HUES64 (cell line): ENCODE data around the gene TAF12.
A peak's percentile ranks its signal among the peaks of the same experiment; 100 is the strongest.
"Not testable (repeated sequence)": the region's sequence is repeated elsewhere in the genome, so short reads cannot be mapped to it uniquely, and the experiment has no call there.

Experiments
- H3K27ac ChIP-seq: 2 replicates; pipeline ENCODE4 v1.7.0; 2013; ENCODE audit warnings: low read depth, low read length, inconsistent platforms
- H3K27me3 ChIP-seq: 2 replicates; pipeline ENCODE4 v1.6.1; 2013; ENCODE audit warnings: mild to moderate bottlenecking, low read length; ENCODE audit not compliant: insufficient read depth
- H3K36me3 ChIP-seq: 2 replicates; pipeline ENCODE4 v1.6.1; 2013; ENCODE audit warnings: mild to moderate bottlenecking, low read length; ENCODE audit not compliant: insufficient read depth
- H3K4me1 ChIP-seq: 2 replicates; pipeline ENCODE4 v1.6.1; 2013; ENCODE audit warnings: mild to moderate bottlenecking, low read length, moderate library complexity; ENCODE audit not compliant: insufficient read depth
- H3K4me3 ChIP-seq: 2 replicates; pipeline ENCODE4 v1.5.1; 2013; ENCODE audit warnings: mild to moderate bottlenecking, low read length, moderate library complexity
- H3K9ac ChIP-seq: 2 replicates; pipeline ENCODE4 v1.6.1; 2013; ENCODE audit warnings: mild to moderate bottlenecking, low read depth, low read length
- H3K9me3 ChIP-seq: 2 replicates; pipeline ENCODE4 v1.6.1; 2013; ENCODE audit warnings: low read depth, low read length; ENCODE audit not compliant: insufficient read depth
- WGBS: fragments of 150-250, 120-280 bp; methylation state at CpG from one replicate; pipeline ENCODE4 v1.1.7; 2013; ENCODE audit warnings: missing lambda C conversion rate; 5-methylcytosine and 5-hydroxymethylcytosine counted together

The TAF12 gene

GRCh38 chr1:28579401-28579800, 63.5 kb downstream of the TAF12 start:
- H3K9me3 ChIP-seq = no peaks in the 10 kb centered on the region
- 89% methylated on average over 1 of the region's 1 CpG for WGBS
- H3K9ac ChIP-seq = peak overlapping the region; percentile 60
- peaks cover 5% of the 10 kb centered on the region; the same call in 1 of the 2 replicates for H3K4me1 ChIP-seq
- H3K4me3 ChIP-seq = peak overlapping the region; percentile 97
- H3K27ac ChIP-seq = no peak overlapping the region; the same call in 1 of the 2 replicates
- peaks cover 6% of the 10 kb centered on the region; the same call in 1 of the 2 replicates for H3K27me3 ChIP-seq
- peaks cover 54% of the 10 kb centered on the region for H3K36me3 ChIP-seq

DNA sequence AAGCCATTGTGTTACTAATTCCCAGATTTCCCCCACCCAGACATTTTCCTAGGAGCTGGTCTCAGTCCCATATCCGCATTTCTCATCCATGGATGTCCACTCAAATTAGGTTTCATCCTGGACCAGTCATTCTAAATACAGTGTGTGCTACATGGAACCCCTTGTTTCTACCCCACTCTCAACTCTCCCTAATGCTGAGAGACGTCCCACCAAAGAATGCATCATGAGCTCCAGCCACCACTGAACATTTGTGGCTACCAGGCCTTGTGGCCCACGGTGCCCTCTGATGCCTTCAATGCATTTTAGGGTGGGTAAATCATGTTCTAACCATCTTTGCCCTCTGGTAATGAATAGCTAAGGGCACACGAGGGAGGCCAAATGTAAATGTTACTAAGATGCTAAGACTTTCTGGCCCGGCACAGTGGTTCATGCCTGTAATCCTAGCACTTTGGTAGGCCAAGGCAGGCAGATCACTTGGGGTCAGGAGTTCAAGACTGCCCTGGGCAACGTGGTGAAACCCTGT, 64.1 kb downstream of the TAF12 start:
- H3K9ac ChIP-seq = no peak overlapping the region
- no peaks in the 10 kb centered on the region for H3K9me3 ChIP-seq
- H3K4me3 ChIP-seq = no peak overlapping the region
- H3K27ac ChIP-seq = no peak overlapping the region
- peaks cover 6% of the 10 kb centered on the region; the same call in 1 of the 2 replicates for H3K27me3 ChIP-seq
- peaks cover 5% of the 10 kb centered on the region; the same call in 1 of the 2 replicates for H3K4me1 ChIP-seq
- 93% methylated on average over 6 of the region's 6 CpGs for WGBS
- peaks cover 60% of the 10 kb centered on the region for H3K36me3 ChIP-seq

DNA sequence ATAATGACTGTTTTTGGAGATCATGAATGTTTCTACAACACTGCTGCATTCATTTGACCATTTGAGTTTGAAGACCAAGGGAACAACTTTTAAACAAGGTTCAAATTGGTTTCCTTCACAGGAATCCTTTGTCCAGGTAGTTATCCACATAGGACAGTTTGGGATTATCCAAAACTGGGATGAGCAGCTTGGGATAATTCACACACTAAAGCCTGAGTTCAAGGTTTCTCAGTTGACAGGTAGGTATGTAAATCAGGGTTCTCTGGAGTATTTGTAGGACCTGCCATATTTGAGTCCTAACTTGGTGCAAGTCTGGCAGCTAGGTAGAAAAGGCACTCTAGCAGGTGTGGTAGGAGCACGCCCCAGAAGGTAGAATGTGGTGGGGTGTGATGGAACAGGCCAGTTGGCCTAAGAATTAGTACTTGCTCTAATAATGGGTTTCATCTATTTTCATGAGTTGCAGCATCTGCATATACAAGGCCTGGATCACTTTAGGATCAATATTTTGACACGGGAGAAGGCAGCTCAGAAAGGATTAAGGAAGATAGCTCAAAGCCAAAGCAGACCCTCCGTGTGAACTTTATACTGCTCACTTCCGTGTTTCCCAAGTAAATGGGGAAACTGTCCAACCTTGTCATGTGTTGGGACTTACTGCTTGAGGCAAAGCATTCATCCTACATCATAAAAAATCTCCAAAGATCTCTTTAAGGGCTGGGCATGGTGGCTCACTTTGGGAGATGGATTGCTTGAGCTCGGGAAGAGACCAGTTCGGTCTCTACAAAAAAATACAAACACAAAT, 64.9 kb downstream of the TAF12 start:
- Histone ChIP-seq H3K4me1 (peaks cover 5% of the 10 kb centered on the region; the same call in 1 of the 2 replicates), H3K9ac (no peak overlapping the region), H3K27me3 (peaks cover 6% of the 10 kb centered on the region; the same call in 1 of the 2 replicates), H3K9me3 (no peaks in the 10 kb centered on the region), H3K36me3 (peaks cover 65% of the 10 kb centered on the region), H3K27ac (no peak overlapping the region), H3K4me3 (no peak overlapping the region)
- 94% methylated on average over 6 of the region's 6 CpGs for WGBS

- Histone ChIP-seq H3K27ac (no peak overlapping the region), H3K4me1 (peaks cover 5% of the 10 kb centered on the region; the same call in 1 of the 2 replicates), H3K9ac (no peak overlapping the region), H3K27me3 (peaks cover 1% of the 10 kb centered on the region; the same call in 1 of the 2 replicates), H3K9me3 (no peaks in the 10 kb centered on the region), H3K4me3 (no peak overlapping the region), H3K36me3 (peaks cover 67% of the 10 kb centered on the region)
- WGBS = 81% methylated on average over 1 of the region's 1 CpG
Measured at GRCh38 chr1:28577052-28577678, 65.7 kb downstream of the TAF12 start.

DNA sequence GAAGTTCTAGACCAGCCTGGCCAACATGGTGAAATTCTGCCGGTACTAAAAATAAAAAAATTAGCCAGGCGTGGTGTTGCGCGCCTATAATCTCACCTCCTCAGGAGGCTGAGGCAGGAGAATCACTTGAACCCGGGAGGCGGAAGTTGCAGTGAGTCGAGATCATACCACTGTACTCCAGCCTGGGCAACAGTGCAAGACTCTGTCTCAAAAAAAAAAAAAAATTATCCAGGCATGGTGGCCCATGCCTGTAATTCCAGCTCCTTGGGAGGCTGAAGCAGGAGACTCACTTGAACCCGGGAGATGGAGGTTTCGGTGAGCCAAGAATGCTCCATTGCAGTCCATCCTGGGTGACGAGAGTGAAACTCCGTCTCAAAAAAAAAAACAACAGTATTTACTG, 69.3 kb downstream of the TAF12 start:
- Histone ChIP-seq H3K4me1 (no peaks in the 10 kb centered on the region), H3K9me3 (no peaks in the 10 kb centered on the region), H3K4me3 (no peak overlapping the region), H3K27ac (no peak overlapping the region), H3K9ac (no peak overlapping the region), H3K36me3 (peaks cover 66% of the 10 kb centered on the region), H3K27me3 (no peaks in the 10 kb centered on the region)
- WGBS = 97% methylated on average over 11 of the region's 11 CpGs

GRCh38 chr1:28572891-28573290, 70.0 kb downstream of the TAF12 start:
- 90% methylated on average over 10 of the region's 12 CpGs for WGBS
- not testable (repeated sequence) for H3K4me3 ChIP-seq, H3K27ac ChIP-seq, H3K9me3 ChIP-seq, H3K27me3 ChIP-seq, H3K9ac ChIP-seq, H3K4me1 ChIP-seq
- peaks cover 66% of the 10 kb centered on the region for H3K36me3 ChIP-seq

GRCh38 chr1:28571911-28572310, 71.0 kb downstream of the TAF12 start:
- no peak overlapping the region for H3K4me3 ChIP-seq
- over 99% methylated on average over 4 of the region's 4 CpGs for WGBS
- peaks cover 66% of the 10 kb centered on the region for H3K36me3 ChIP-seq

GRCh38 chr1:28566931-28567330, 75.9 kb downstream of the TAF12 start:
- Histone ChIP-seq H3K9me3 (no peaks in the 10 kb centered on the region), H3K27me3 (no peaks in the 10 kb centered on the region), H3K36me3 (peaks cover 81% of the 10 kb centered on the region), H3K27ac (no peak overlapping the region), H3K9ac (no peak overlapping the region), H3K4me1 (no peaks in the 10 kb centered on the region), H3K4me3 (no peak overlapping the region)
- 95% methylated on average over 2 of the region's 2 CpGs for WGBS

More at GRCh38 chr1:28571911-28572310, 71.0 kb downstream of the TAF12 start:
- H3K27ac ChIP-seq = no peak overlapping the region
- H3K4me1 ChIP-seq = no peaks in the 10 kb centered on the region
- no peaks in the 10 kb centered on the region for H3K9me3 ChIP-seq
- no peaks in the 10 kb centered on the region for H3K27me3 ChIP-seq
- no peak overlapping the region for H3K9ac ChIP-seq

GRCh38 chr1:28565726-28566125, 77.1 kb downstream of the TAF12 start:
- H3K4me1 ChIP-seq = no peaks in the 10 kb centered on the region
- no peaks in the 10 kb centered on the region for H3K27me3 ChIP-seq
- WGBS = 97% methylated on average over 6 of the region's 6 CpGs
- H3K36me3 ChIP-seq = peaks cover 82% of the 10 kb centered on the region
- H3K27ac ChIP-seq = no peak overlapping the region
- no peaks in the 10 kb centered on the region for H3K9me3 ChIP-seq
- no peak overlapping the region for H3K9ac ChIP-seq
- H3K4me3 ChIP-seq = no peak overlapping the region

- H3K36me3 ChIP-seq = peaks cover 83% of the 10 kb centered on the region
- H3K9me3 ChIP-seq = no peaks in the 10 kb centered on the region
- H3K27ac ChIP-seq = no peak overlapping the region
- no peaks in the 10 kb centered on the region for H3K4me1 ChIP-seq
- H3K27me3 ChIP-seq = no peaks in the 10 kb centered on the region
- no peak overlapping the region for H3K9ac ChIP-seq
- WGBS = 98% methylated on average over 7 of the region's 7 CpGs
- H3K4me3 ChIP-seq = no peak overlapping the region
Measured at GRCh38 chr1:28565040-28565439, 77.8 kb downstream of the TAF12 start.

DNA sequence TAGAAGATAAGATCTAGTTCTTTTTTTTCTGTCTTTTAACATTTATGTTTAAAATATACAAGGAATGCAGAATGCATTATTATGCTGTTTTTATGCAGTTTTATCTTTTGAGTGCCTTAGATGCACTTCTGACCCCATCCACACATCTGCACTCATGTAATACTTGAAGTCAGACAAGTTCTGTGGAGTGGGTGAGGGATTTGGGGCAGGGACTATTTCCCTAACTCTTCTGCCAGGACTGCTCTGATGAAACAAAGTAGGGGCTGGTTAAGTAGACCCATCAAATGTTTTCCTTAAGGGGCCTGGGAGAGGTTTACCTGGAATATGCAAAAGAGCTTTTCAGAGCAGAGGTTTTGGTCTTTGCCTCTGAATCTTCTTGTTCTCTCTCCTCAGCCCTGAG, 78.6 kb downstream of the TAF12 start:
- Histone ChIP-seq H3K4me1 (no peaks in the 10 kb centered on the region), H3K9ac (no peak overlapping the region), H3K36me3 (peaks cover 88% of the 10 kb centered on the region), H3K4me3 (no peak overlapping the region), H3K27ac (no peak overlapping the region), H3K9me3 (no peaks in the 10 kb centered on the region), H3K27me3 (no peaks in the 10 kb centered on the region)
